ENCODE results near the gene SYNPO2.

DNA sequence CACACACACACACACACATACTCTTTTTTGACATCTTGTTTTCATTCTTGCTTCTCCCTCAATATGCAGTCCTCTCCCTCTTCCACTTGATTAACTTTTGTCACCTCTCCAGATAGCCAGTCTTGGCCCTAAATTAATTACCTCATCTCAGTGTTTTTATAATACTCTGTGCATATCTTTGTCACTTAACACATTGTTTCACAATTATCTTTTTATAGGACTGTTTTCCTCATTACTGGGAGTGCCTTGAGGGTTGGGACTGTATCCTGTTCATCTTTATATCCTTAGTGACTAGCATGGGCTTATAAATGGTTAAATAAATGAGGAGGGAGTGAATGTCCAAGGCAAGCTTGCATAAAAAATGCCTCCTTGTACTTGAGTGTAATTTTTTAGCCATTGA, 33.1 kb downstream of the SYNPO2 start:
- TF ChIP-seq, protein P1, sequence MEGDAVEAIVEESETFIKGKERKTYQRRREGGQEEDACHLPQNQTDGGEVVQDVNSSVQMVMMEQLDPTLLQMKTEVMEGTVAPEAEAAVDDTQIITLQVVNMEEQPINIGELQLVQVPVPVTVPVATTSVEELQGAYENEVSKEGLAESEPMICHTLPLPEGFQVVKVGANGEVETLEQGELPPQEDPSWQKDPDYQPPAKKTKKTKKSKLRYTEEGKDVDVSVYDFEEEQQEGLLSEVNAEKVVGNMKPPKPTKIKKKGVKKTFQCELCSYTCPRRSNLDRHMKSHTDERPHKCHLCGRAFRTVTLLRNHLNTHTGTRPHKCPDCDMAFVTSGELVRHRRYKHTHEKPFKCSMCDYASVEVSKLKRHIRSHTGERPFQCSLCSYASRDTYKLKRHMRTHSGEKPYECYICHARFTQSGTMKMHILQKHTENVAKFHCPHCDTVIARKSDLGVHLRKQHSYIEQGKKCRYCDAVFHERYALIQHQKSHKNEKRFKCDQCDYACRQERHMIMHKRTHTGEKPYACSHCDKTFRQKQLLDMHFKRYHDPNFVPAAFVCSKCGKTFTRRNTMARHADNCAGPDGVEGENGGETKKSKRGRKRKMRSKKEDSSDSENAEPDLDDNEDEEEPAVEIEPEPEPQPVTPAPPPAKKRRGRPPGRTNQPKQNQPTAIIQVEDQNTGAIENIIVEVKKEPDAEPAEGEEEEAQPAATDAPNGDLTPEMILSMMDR (conservative IDR thresholded peaks at IDR 0.05; ENCODE audit: low read depth, low read length) = no peak
- TF ChIP-seq EZH2 (IDR thresholded peaks at IDR 0.05; ENCODE audit: low read length, unreplicated experiment) = no peak
